GM18520 (cell line): Measurements from ENCODE around the gene RFC2.

Experiments used
- ATAC-seq: cut with Tn5 transposase; IDR thresholded peaks from one replicate; pipeline ENCODE4 v1.9.1; 2021; ENCODE audit not compliant: unreplicated experiment

Gene RFC2

GRCh38 chr7:74194686-74195085 is 59.5 kb downstream of the RFC2 start:
- ATAC-seq = no peak

DNA sequence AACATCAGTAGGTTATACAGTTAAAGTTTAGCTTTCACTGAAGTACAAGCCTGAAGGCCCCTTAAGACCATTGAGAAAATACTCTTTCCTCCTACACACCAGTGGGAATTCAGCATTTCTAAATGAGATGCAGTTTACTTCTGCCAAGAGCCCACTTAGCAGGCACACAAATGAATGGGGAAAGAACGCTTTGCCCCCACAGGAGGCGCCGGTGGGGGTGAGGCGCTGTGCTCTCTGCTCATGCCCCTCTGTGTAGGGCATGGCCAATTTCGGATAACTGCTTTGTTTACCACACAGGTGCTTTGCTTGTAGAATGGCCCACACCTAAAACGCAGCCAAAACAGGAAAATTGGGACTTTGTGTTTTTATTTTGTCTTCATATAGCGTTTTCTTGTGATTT is 60.3 kb downstream of the RFC2 start:
- ATAC-seq = no peak

DNA sequence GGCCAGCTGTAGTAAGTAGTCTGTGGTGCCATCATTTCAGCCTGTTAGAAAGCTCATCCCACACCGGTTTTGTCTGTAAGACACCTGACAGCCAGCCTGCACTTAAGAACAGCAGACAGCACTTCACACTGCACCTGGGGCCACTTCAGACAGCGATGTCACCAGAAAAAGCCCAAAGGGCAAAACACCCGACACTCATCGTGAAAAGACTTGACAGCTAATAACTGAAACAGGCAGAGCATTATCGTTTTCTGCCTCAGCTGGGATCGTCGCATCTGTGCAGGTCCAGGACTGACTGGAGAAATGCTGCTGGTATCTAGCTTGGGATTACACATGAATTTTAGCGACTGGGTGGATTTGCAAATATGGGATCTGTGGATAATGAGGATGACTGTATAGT is 61.1 kb downstream of the RFC2 start:
- ATAC-seq = no peak

- no peak for ATAC-seq
These were observed 63.0 kb downstream of the RFC2 start for GRCh38 chr7:74191231-74191630.

DNA sequence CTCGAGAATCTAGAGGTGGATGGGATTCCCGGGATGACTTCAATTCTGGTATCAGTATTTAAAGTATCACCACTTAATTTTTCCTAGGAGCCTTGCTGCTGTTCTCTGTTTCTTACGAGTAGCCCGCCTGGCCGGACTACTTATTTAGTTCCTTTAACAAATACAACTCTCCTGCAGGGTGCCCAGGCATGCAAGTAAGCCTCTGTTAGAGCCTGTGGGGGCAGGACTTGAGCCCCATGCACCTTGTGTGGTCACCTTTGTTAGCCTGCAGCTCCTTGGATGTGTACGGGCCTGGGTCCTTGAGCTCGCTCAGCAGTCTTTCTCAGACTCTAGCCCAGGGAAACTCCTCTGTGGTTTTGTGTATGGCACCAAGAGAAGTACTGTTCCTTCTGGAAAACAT is 63.9 kb downstream of the RFC2 start:
- ATAC-seq = no peak

GRCh38 chr7:74187915-74188675 is 66.1 kb downstream of the RFC2 start:
- no peak for ATAC-seq

DNA sequence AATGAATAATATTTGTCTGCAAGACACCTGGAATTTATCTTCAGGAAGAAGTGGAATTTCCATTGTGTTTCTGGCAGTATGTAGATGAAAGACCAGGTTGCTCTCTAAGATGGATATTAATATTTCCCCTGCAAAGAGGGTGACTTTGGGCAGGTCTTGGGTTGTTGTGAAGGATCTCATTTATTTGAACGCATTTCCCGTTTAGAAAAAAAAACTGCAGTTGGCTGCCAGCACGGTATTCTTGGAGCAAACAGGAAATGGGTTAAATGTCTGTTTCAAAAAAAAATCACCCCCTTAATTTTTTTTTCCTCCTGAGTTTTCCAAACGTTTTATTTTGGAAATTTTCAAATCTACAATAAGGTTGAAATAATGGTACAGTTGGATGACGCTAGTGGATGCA is 68.6 kb downstream of the RFC2 start:
- no peak for ATAC-seq

DNA sequence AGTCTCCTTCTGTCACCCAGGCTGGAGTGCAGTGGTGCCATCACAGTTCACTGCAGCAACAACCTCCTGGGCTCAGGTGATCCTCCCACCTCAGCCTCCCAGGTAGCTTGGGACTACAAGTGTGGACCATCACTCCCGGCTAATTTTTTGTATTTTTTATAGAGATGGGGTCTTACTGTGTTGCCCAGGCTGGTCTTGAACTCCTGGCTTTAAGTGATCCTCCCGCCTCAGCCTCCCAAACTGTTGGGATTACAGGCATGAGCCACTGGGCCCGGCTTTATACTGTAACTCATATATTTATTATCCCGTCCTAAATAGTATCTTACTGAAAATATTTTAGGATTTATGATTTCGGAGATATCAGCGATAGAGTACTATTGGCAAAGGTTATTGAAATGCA is 69.2 kb downstream of the RFC2 start:
- no peak for ATAC-seq

DNA sequence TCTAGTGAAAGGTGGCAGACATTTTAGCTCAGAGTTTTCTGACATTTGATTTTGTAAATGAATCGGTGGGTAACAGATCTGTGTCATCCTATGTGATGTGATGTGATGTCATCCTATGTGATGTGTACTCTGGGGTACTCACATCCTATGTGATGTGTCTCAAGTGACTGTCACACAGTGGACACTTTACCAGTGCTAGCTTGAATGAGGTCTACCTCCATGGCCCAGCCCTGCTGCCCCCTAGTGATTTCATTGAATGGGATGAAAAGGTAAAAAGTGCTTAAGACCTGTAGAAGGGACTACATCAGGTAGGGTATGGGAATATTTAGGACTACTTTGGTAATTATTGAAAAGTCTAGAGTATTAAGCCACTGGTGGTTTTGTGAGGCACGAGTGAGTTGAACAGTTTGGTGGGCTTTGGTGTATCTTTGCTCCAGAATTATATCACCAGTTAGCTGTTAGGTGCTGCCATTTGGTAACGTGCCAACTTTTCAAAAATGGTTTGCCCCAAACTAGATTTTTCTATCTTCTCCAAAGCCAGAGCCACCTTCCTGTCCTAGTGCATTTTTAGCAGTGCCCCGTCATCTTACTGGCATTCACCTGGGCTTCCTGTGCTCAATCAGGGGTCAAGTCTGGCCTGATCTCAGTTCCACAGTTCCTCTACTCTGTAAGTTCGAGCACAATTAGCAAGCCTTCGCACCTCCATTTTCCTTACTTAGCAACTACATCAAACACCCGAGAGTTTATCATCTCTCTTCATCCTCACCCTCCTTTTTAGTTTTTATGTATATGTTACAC is 70.3 kb downstream of the RFC2 start:
- no peak for ATAC-seq

- no peak for ATAC-seq
These were observed 71.1 kb downstream of the RFC2 start for GRCh38 chr7:74183142-74183541.

- no peak for ATAC-seq
These were observed 71.6 kb downstream of the RFC2 start for GRCh38 chr7:74182453-74183090.

DNA sequence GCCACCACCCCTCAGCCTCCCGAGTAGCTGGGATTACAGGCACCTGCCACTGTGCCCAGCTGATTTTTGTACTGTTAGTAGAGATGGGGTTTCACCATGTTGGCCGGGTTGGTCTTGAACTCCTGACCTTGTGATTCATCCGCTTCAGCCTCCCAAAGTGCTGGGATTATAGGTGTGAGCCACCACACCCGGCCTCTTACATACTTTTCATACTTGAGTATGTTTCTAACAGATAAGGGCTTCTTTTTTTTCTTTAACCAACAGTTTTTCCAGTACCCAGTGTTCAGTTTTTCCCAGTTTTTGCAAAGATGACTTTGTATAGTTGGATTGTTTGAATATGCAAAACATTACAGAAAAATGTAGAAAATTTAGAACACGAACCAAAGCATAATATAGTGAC is 72.4 kb downstream of the RFC2 start:
- ATAC-seq = no peak
